Endothelial cell of umbilical vein (primary cell): ENCODE data around the gene KIF9. TPM values are rescaled to one million over a fixed set of nuclear protein-coding genes. Genes with fewer than 3 reads are reported as not detected.

Experiments used
- BruUV-seq: library from RNA; stranded (reverse); fragments of 400-500 nt; replicated peaks from 2 replicates; lab custom pipeline; 2021; lab: Mats Ljungman, UMichigan
- CTCF ChIA-PET: fragments of 300-600, 350-600 bp; sonication (Branson Sonifier 250); formaldehyde crosslinking; loops from one replicate; lab custom pipeline; 2021; ENCODE audit warnings: antibody characterized with exemption, inconsistent platforms; lab: Charles Lee
- POLR2A ChIA-PET: fragments of 300-600, 350-600 bp; sonication (Branson Sonifier 250); formaldehyde crosslinking; loops from one replicate; lab custom pipeline; 2021; ENCODE audit warnings: antibody characterized with exemption, inconsistent platforms; lab: Charles Lee
- DNase-seq: peaks from one replicate; pipeline ENCODE4 v3.0.0-alpha.2; 2011; ENCODE audit warnings: low read depth, low spot score
- FAIRE-seq: peaks from 2 replicates; lab custom pipeline; 2011; peaks lifted over from hg19 to GRCh38; lab: Jason Lieb, UNC
- H2AFZ ChIP-seq: 2 replicates; pipeline ENCODE4 v1.6.0; 2012; ENCODE audit warnings: low read depth, low read length, control low read depth, inconsistent platforms
- H3K27ac ChIP-seq: 2 replicates; pipeline ENCODE4 v1.5.1; 2011; ENCODE audit warnings: low read depth, mild to moderate bottlenecking, control low read depth, low read length, moderate library complexity; ENCODE audit not compliant: insufficient read depth
- H3K27me3 ChIP-seq, 2 experiments: 2 replicates each; pipeline versions ENCODE4 v1.6.0 to v1.6.1; 2011; ENCODE audit warnings: low read length in 2 of 2, mixed read lengths in 1 of 2; ENCODE audit not compliant: control insufficient read depth in 2 of 2, insufficient read depth in 2 of 2
- H3K36me3 ChIP-seq, 2 experiments: 2 replicates in 1 of 2; 3 replicates in 1 of 2; pipeline ENCODE4 v1.5.1; 2011; ENCODE audit warnings: low read length in 2 of 2, mild to moderate bottlenecking in 1 of 2, moderate library complexity in 1 of 2; ENCODE audit not compliant: control insufficient read depth in 2 of 2, insufficient read depth in 2 of 2; ENCODE audit errors: extremely low read depth in 1 of 2
- H3K4me1 ChIP-seq: 3 replicates; pipeline ENCODE4 v1.5.1; 2011; ENCODE audit warnings: mild to moderate bottlenecking, low read length; ENCODE audit not compliant: control insufficient read depth, insufficient read depth; ENCODE audit errors: extremely low read depth
- H3K4me2 ChIP-seq: 2 replicates; pipeline ENCODE4 v1.6.1; 2011; ENCODE audit warnings: low read length, control low read depth, mixed read lengths; ENCODE audit not compliant: insufficient read depth
- H3K4me3 ChIP-seq, 3 experiments: fragments of 200-600 bp in 1 of 3; sonication (generic), shearing (Covaris generic) in 1 of 3; replicated peaks in 1 of 3; 2 replicates each; pipeline ENCODE4 v1.5.1; 2011 to 2016; ENCODE audit warnings: control low read depth in 3 of 3, low read length in 3 of 3, mild to moderate bottlenecking in 2 of 3, inconsistent platforms in 1 of 3, low read depth in 1 of 3, moderate library complexity in 1 of 3; ENCODE audit not compliant: insufficient read depth in 1 of 3
- H3K79me2 ChIP-seq: 2 replicates; pipeline ENCODE4 v1.6.0; 2012; ENCODE audit warnings: low read length, inconsistent platforms; ENCODE audit not compliant: control insufficient read depth, insufficient read depth
- H3K9ac ChIP-seq: replicated peaks from 2 replicates; pipeline ENCODE3; 2011; ENCODE audit warnings: low read length, control low read depth; ENCODE audit not compliant: insufficient read depth; ENCODE audit errors: extremely low read depth
- H3K9me1 ChIP-seq: replicated peaks from 3 replicates; pipeline ENCODE4 v1.6.0; 2011; ENCODE audit warnings: mild to moderate bottlenecking, low read length; ENCODE audit not compliant: control insufficient read depth, insufficient read depth; ENCODE audit errors: extremely low read depth
- H3K9me3 ChIP-seq: replicated peaks from 2 replicates; pipeline ENCODE4 v1.5.1; 2012; ENCODE audit warnings: low read length, inconsistent platforms; ENCODE audit not compliant: control insufficient read depth, insufficient read depth
- H4K20me1 ChIP-seq: replicated peaks from 2 replicates; pipeline ENCODE3; 2011; ENCODE audit warnings: mild to moderate bottlenecking, low read length; ENCODE audit not compliant: control insufficient read depth, insufficient read depth; ENCODE audit errors: extremely low read depth
- EZH2 ChIP-seq: IDR thresholded peaks from 2 replicates; pipeline ENCODE4 v1.6.1; 2012; ENCODE audit warnings: borderline replicate concordance, low read depth, mild to moderate bottlenecking, moderate library complexity, low read length, inconsistent platforms; ENCODE audit not compliant: severe bottlenecking
- FOS ChIP-seq: IDR thresholded peaks from 2 replicates; pipeline ENCODE4 v1.6.1; 2011; ENCODE audit warnings: mild to moderate bottlenecking, low read length, moderate library complexity, borderline replicate concordance; ENCODE audit not compliant: insufficient read depth
- GATA2 ChIP-seq: IDR thresholded peaks from 2 replicates; pipeline ENCODE4 v1.7.0; 2011; ENCODE audit warnings: low read depth, mild to moderate bottlenecking, moderate library complexity, mixed read lengths, low read length; ENCODE audit not compliant: insufficient read length, insufficient read depth
- JUN ChIP-seq: IDR thresholded peaks from 2 replicates; pipeline ENCODE4 v1.6.1; 2011; ENCODE audit warnings: borderline replicate concordance, low read depth; ENCODE audit not compliant: insufficient read length, insufficient read depth
- MYC ChIP-seq: IDR thresholded peaks from one replicate; pipeline ENCODE4 v1.6.1; 2011; ENCODE audit warnings: mild to moderate bottlenecking, low read depth, low read length
- POLR2A ChIP-seq: IDR thresholded peaks from 2 replicates; pipeline ENCODE4 v1.6.1; 2012; ENCODE audit warnings: low read depth, mild to moderate bottlenecking, control low read depth, low read length
- POLR2AphosphoS5 ChIP-seq: IDR thresholded peaks from 2 replicates; pipeline ENCODE4 v1.6.1; 2012; ENCODE audit warnings: low read depth, mild to moderate bottlenecking, control low read depth, low read length, moderate library complexity; ENCODE audit not compliant: insufficient read depth
- dilution Hi-C: fragments of 300-500 bp; cut with MboI; formaldehyde crosslinking; loops from one replicate; pipeline ENCODE4 v1.15.0; 2019; ENCODE audit warnings: low sequenced_read_pairs; ENCODE audit not compliant: extremely low pct_ligation_motif_present
- intact Hi-C: fragments of 100-400 bp; cut with micrococcal nuclease; formaldehyde crosslinking; loops from one replicate; pipeline ENCODE4 v1.10.0; 2022
- polyA plus RNA-seq, 4 experiments: library from polyadenylated mRNA; depleted of rRNA in 3 of 4; stranded (reverse) in 3 of 4; unstranded in 1 of 4; fragments of >200 nt; gene quantifications; 2 replicates each; pipeline versions ENCODE4 v1.2.1 to v1.2.3, GENCODE V29; 2011 to 2012; ENCODE audit warnings: missing spikeins in 1 of 4
- total RNA-seq: library from RNA; stranded (reverse); gene quantifications from 2 replicates; pipeline ENCODE4 v1.2.3, GENCODE V29; 2021
- TF ChIP-seq, protein P1 (sequence below): IDR thresholded peaks from 2 replicates; pipeline ENCODE4 v1.6.1; 2011; ENCODE audit not compliant: insufficient read depth, insufficient read length
- TF ChIP-seq, protein P2 (sequence below), 2 donors: IDR thresholded peaks; 1 replicate in 1 of 2; 2 replicates in 1 of 2; pipeline ENCODE4 v1.5.1; 2011; ENCODE audit warnings: low read length in 2 of 2, mild to moderate bottlenecking in 2 of 2, moderate library complexity in 2 of 2, control low read depth in 1 of 2, inconsistent platforms in 1 of 2, low read depth in 1 of 2; ENCODE audit not compliant: insufficient read depth in 1 of 2; ENCODE audit errors: extremely low read depth in 1 of 2

The KIF9 gene
- total and polyA plus RNA-seq, 2 donors (not counting 3 experiments of a cell fraction or from before 2014, with no cell fraction given): 20.5 to 22.4 TPM

DNA sequence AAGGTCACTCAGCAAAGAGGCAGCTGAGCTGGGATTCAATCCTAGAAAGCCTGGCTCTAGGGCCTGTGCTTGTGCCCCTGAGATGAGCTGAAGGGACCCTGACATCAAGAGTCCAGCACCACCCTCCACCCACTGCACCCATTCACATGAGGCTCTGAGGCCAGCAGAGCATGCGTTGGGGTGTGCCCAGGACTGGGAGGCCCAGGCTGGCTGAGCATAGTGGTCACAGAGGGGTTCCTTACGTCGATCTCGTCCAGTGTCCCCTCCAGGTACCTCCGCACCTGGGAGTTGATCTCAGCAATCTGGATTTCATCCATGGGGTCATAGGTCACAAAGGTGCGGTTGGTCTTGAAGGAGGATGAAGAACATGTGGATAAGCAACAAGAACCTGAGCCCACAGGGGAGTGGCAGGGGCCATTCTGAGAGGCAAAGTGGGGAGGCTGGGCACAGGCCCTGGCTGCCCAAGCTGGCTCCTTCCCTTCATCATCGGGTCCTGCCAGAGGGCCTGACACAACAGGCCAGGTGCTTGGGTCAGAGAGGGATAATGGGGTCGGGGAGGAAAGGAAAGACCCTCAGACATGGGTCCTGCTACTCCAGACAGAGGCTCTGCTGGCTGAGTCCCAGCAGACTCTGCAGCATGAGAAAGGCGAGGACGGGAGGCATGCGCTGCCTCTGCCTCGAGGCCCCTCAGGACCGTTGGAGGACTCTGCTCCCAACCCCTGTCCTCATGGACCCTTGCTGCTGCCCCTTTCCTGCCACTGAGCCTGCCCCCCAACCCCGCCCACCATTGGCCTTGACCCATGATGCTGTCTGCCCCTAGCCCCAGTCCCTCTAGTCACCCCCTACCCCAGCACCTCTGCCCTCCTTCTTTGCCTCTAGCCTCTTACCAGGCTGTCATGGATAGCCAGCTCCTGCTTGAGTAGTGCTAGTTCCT lies 35.2 kb downstream of the KIF9 start:
- H3K79me2 ChIP-seq: no peaks in the 10 kb centered on the region
- DNase-seq (no peak), FAIRE-seq (no peak)
- no peaks in the 10 kb centered on the region for H3K9me1 ChIP-seq
- no peak overlapping the region for H3K4me2 ChIP-seq
- H2AFZ ChIP-seq: no peak overlapping the region
- ChIA-PET POLR2A (no interaction called here), CTCF (interaction anchor here (0.6 kb wide), 1 partner anchor 28 kb away, joined by 3 read pairs; no protein-coding TSS in a partner anchor)
- no peaks in the 10 kb centered on the region for H3K27me3 ChIP-seq
- no peaks in the 10 kb centered on the region for H4K20me1 ChIP-seq
- H3K9me3 ChIP-seq: no peaks in the 10 kb centered on the region
- intact Hi-C loops: no loop called here
- BruUV-seq: no TSS peak
- H3K4me1 ChIP-seq: no peaks in the 10 kb centered on the region
- no peak overlapping the region for H3K4me3 ChIP-seq
- no peaks in the 10 kb centered on the region for H3K36me3 ChIP-seq
- TF ChIP-seq MYC (no peak), JUN (no peak), EZH2 (no peak), FOS (no peak), POLR2A (no peak), GATA2 (no peak), POLR2AphosphoS5 (no peak)
- TF ChIP-seq, protein P1, sequence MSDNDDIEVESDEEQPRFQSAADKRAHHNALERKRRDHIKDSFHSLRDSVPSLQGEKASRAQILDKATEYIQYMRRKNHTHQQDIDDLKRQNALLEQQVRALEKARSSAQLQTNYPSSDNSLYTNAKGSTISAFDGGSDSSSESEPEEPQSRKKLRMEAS: no peak
- TF ChIP-seq, protein P2, sequence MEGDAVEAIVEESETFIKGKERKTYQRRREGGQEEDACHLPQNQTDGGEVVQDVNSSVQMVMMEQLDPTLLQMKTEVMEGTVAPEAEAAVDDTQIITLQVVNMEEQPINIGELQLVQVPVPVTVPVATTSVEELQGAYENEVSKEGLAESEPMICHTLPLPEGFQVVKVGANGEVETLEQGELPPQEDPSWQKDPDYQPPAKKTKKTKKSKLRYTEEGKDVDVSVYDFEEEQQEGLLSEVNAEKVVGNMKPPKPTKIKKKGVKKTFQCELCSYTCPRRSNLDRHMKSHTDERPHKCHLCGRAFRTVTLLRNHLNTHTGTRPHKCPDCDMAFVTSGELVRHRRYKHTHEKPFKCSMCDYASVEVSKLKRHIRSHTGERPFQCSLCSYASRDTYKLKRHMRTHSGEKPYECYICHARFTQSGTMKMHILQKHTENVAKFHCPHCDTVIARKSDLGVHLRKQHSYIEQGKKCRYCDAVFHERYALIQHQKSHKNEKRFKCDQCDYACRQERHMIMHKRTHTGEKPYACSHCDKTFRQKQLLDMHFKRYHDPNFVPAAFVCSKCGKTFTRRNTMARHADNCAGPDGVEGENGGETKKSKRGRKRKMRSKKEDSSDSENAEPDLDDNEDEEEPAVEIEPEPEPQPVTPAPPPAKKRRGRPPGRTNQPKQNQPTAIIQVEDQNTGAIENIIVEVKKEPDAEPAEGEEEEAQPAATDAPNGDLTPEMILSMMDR (IDR thresholded peaks at IDR 0.05; ENCODE audit: extremely low read depth in 1 of 2, insufficient read depth in 1 of 2, low read depth in 1 of 2, low read length in 2 of 2): no peak
- dilution Hi-C loops: no loop called here
- no peak overlapping the region for H3K9ac ChIP-seq
- no peak overlapping the region for H3K27ac ChIP-seq
